M059J (cell line): Measurements from ENCODE around the gene LILRA1. TPM values are rescaled to one million over a fixed set of nuclear protein-coding genes. Genes with fewer than 3 reads are reported as not detected.
"Not testable (repeated sequence)": the region's sequence is repeated elsewhere in the genome, so short reads cannot be mapped to it uniquely, and the experiment has no call there.

Experiments used
- DNase-seq: peaks from one replicate; pipeline ENCODE4 v3.0.0-alpha.2; 2012; ENCODE audit warnings: low read depth
- total RNA-seq: library from RNA; depleted of rRNA; stranded (reverse); fragments of >200 nt; shearing (Covaris generic); gene quantifications from 2 replicates; pipeline ENCODE4 v1.2.3, GENCODE V29; 2014; rRNA removed

LILRA1 gene
- total RNA-seq, 1 experiment from 2014 or later: not detected

- DNase-seq: not testable (repeated sequence)
Observed at GRCh38 chr19:54624934-54625730, 31.7 kb downstream of the LILRA1 start.

- no peak for DNase-seq
Observed at GRCh38 chr19:54626757-54627156, 33.3 kb downstream of the LILRA1 start.

DNA sequence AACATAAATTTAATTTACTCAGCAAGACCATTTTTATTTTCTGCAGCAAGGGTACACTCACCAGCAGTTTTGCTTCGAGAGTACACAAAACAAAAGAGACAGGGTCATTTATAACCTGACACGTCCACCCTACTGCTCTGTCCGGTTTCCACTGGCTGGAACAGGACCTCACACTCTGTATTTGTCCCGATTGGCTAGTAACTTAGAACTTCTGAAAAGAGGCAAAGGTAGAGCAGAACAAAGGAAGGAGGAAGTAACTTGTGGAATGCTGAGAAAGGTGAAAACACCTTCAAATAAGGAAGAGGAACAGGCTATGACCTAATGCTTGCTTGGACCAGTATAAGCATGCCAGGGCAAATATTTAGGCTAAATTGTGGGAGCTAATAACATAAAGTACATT, 34.5 kb downstream of the LILRA1 start:
- DNase-seq: not testable (repeated sequence)

GRCh38 chr19:54630262-54630661, 36.8 kb downstream of the LILRA1 start, which contains the start of gene LILRB1:
Gene LILRB1 (plus strand): TSS chr19:54630484. CDS start chr19:54631074, 590 bp downstream.
- not testable (repeated sequence) for DNase-seq

DNA sequence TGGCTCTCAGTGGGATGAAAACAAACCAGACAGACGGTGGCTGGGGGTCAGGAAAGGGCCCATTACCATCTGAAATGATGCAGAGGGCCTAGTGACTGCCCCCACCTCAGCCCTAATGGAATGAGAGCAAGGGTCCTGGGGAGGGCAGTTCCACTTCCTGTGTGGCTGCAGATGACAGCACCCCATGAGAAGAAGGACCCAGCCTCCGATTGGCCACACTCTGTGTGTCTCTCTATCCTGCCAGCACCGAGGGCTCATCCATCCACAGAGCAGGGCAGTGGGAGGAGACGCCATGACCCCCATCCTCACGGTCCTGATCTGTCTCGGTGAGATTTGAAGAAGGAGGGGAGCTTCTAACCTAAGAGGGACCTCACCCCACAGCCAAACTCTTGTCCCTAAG, 37.4 kb downstream of the LILRA1 start:
- DNase-seq: no peak

DNA sequence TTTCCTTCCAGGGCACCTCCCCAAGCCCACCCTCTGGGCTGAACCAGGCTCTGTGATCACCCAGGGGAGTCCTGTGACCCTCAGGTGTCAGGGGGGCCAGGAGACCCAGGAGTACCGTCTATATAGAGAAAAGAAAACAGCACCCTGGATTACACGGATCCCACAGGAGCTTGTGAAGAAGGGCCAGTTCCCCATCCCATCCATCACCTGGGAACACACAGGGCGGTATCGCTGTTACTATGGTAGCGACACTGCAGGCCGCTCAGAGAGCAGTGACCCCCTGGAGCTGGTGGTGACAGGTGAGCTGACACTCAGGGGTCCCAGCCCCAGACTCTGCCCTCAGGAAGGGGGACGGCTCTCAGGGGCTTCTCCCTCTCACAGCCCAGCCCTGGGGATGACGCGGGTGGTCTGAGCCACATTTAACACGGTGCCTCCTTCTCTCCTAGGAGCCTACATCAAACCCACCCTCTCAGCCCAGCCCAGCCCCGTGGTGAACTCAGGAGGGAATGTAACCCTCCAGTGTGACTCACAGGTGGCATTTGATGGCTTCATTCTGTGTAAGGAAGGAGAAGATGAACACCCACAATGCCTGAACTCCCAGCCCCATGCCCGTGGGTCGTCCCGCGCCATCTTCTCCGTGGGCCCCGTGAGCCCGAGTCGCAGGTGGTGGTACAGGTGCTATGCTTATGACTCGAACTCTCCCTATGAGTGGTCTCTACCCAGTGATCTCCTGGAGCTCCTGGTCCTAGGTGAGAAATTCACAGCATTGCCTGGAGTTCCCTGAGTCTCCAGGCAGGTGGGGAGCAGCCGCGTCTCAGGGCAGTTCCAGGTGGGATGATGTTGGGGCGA, 38.3 kb downstream of the LILRA1 start:
- not testable (repeated sequence) for DNase-seq

GRCh38 chr19:54632517-54632916, 39.1 kb downstream of the LILRA1 start:
- not testable (repeated sequence) for DNase-seq

DNA sequence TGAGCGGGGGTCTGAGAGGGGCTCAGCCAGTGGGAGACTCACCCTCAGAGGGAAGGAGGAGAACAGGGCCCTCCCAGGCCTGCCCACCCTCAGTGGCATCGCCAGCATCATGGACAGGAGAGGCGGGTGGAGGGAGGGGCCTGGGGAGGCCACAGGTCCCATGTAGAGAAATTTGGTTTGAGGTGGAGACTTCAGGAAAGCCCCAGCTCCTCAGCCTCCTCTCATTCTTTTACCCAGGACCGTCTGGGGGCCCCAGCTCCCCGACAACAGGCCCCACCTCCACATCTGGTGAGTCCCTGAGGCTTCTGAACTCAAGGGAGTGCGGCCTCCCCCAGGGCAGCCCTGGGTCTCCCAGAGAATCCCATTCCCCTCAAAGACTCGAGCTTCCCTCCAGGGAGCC, 40.0 kb downstream of the LILRA1 start:
- no peak for DNase-seq

- not testable (repeated sequence) for DNase-seq
Observed at GRCh38 chr19:54636081-54636480, 42.6 kb downstream of the LILRA1 start.

DNA sequence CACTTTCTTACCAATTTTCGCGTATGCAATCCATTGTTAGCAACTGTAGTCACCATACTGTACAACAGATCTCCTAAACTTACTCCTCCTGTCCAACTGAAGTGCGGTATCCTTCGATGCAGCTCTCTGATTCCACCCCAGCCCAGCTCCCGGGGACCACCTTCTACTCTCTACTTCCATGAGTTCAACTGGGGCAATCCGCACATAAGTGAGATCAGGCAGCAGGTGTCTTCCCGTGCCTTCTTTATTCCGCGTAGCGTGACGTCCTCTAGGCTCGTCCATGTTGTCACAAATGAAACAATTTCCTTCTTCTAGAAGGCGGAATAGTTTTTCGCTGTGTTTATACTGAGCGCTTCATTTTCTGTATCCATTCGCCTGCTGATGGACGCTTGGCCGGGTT, 45.3 kb downstream of the LILRA1 start:
- DNase-seq: no peak

- not testable (repeated sequence) for DNase-seq
Observed at GRCh38 chr19:54642953-54643352, 49.5 kb downstream of the LILRA1 start.

GRCh38 chr19:54643583-54643982, 50.2 kb downstream of the LILRA1 start:
- DNase-seq: not testable (repeated sequence)

DNA sequence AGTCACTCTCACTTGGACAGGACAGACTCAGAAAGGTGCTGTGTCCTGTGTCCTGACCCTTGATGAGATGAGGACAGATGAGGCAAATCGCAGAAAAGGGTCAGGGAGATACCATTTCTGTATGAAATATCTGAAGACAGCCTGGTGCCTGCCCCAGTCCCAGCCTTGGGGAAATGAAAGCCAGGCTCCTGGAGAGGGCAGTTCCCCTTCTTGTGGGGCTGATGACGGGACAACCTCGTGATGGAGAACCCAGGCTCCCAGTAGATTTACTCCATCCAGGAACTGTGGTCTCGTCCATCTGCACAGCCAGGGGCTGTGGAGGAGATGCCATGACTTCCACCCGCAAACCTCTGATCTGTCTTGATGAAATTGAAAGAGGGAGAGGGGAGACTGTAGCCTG, 50.6 kb downstream of the LILRA1 start:
- DNase-seq: no peak

DNA sequence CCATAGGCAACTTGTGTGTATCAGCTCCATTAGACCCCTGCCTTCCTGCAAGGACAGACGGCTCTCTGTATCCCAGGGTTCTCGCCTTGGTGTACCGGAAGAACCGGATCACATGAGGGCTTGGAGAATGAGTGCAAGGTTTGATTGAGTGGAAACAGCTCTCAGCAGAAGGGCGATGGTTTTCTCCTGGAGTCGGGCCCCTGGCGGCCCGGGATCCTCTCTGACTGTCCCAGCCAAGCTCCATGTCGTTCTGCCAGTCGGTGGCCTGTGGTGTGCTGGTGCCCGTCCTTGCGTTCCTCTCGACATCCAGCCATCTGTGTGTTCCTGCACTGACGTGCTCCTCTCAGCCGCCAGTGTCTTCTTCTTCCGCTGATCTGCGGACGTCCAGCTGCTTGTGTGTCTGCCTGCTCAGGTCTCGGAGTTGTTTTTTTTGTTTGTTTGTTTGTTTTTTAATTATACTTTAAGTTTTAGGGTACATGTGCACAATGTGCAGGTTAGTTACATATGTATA, 53.0 kb downstream of the LILRA1 start:
- no peak for DNase-seq

- DNase-seq: no peak
Observed at GRCh38 chr19:54648129-54648528, 54.7 kb downstream of the LILRA1 start.

DNA sequence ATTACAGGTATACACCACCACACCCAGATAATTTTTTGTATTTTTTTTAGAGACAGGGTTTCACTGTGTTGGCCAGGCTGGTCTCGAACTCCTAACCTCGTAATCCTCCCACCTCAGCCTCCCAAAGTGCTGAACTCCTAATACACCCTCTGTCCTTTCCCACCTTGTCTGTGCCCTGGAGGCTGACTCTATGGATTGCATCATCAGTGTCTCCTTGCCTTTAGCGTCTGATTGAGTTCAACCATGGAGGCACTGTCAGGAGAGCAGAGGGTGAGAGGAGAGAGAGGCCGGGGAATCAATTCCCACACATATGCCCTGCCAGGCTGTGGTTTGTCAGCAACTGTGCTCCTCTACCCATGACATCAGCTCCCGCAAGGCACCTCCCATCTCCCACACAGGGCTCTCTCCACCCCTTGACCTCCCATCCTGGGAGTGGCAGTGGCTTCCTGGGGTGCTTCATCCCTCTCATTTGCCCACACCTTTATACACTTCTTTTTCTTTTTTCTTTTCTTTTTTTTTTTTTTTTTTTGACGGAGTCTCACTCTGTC, 56.8 kb downstream of the LILRA1 start:
- no peak for DNase-seq

Other genes starting within 250 kb of the LILRA1 start
- gene LAIR1, start 228.7 kb upstream of the LILRA1 start, total RNA-seq: 0.15 TPM in 1 of 2 replicates, not detected in the other
- gene TTYH1, start 178.2 kb upstream of the LILRA1 start, total RNA-seq: not detected in 2 replicates
- gene LENG8, start 144.4 kb upstream of the LILRA1 start, total RNA-seq: 8.6 and 10.5 TPM in 2 replicates
- gene LENG9, start 129.9 kb upstream of the LILRA1 start, total RNA-seq: 1.2 and 2.0 TPM in 2 replicates
- 0.25 TPM in 1 of 2 replicates, not detected in the other for gene CDC42EP5, start 120.3 kb upstream of the LILRA1 start, total RNA-seq
- not detected in 2 replicates for gene LAIR2, start 90.8 kb upstream of the LILRA1 start, total RNA-seq
- gene LILRA2, start 19.8 kb upstream of the LILRA1 start, total RNA-seq: not detected in 2 replicates
- gene LILRB1, start 36.9 kb downstream of the LILRA1 start, total RNA-seq: not detected in 2 replicates
- gene LILRB4, start 69.4 kb downstream of the LILRA1 start, total RNA-seq: not detected in 2 replicates
- gene KIR3DL3, start 130.8 kb downstream of the LILRA1 start, total RNA-seq: not detected in 2 replicates
- gene KIR2DL3, start 144.9 kb downstream of the LILRA1 start, total RNA-seq: not detected in 2 replicates
- not detected in 2 replicates for gene KIR2DL1, start 176.2 kb downstream of the LILRA1 start, total RNA-seq
- gene KIR2DL4, start 210.0 kb downstream of the LILRA1 start, total RNA-seq: not detected in 2 replicates
- not detected in 2 replicates for gene KIR3DL1, start 222.8 kb downstream of the LILRA1 start, total RNA-seq
- not detected in 2 replicates for gene KIR2DS4, start 239.0 kb downstream of the LILRA1 start, total RNA-seq